HepG2 (cell line): ENCODE data around the gene PRSS12. TPM values are rescaled to one million over a fixed set of nuclear protein-coding genes. Genes with fewer than 3 reads are reported as not detected.

Experiments
- ARNT2 ChIP-seq: sonication (generic); formaldehyde crosslinking; IDR thresholded peaks from 2 replicates; pipeline ENCODE4 v1.8.0; 2022; ENCODE audit warnings: mild to moderate bottlenecking, low read depth, missing genetic modification reagents, moderate library complexity
- FOSL1 ChIP-seq: sonication (generic); formaldehyde crosslinking; IDR thresholded peaks from 2 replicates; pipeline ENCODE4 v1.9.0; 2021; ENCODE audit warnings: missing genetic modification reagents, borderline replicate concordance
- GABPB1 ChIP-seq: IDR thresholded peaks from 2 replicates; pipeline ENCODE4 v1.6.1; 2016; ENCODE audit warnings: mild to moderate bottlenecking, missing genetic modification reagents, moderate library complexity, missing compliant biosample characterization
- GTF2F1 ChIP-seq: fragments of 150-350 bp; IDR thresholded peaks from 2 replicates; pipeline ENCODE4 v1.6.1; 2014; ENCODE audit warnings: low read length
- HINFP ChIP-seq: sonication (generic); formaldehyde crosslinking; IDR thresholded peaks from 2 replicates; pipeline ENCODE4 v1.4.0; 2020; ENCODE audit warnings: low read depth, mild to moderate bottlenecking, missing genetic modification reagents
- HNRNPL ChIP-seq: fragments of 200-400 bp; formaldehyde crosslinking; IDR thresholded peaks from 2 replicates; pipeline ENCODE4 v1.6.1; 2017; ENCODE audit warnings: mild to moderate bottlenecking, low read depth, low read length
- JUNB ChIP-seq: sonication (generic); formaldehyde crosslinking; IDR thresholded peaks from 2 replicates; pipeline ENCODE4 v1.8.0; 2022; ENCODE audit warnings: missing genetic modification reagents, mild to moderate bottlenecking, borderline replicate concordance
- MAF1 ChIP-seq: sonication (generic); formaldehyde crosslinking; IDR thresholded peaks from 2 replicates; pipeline ENCODE4 v1.5.0; 2020; ENCODE audit warnings: missing genetic modification reagents, borderline replicate concordance
- MAZ ChIP-seq, 2 experiments: sonication (generic) in 1 of 2; formaldehyde crosslinking in 1 of 2; IDR thresholded peaks; 2 replicates each; pipeline versions ENCODE4 v1.5.0 to v1.6.1; 2012 to 2020; ENCODE audit warnings: low read depth in 2 of 2, mild to moderate bottlenecking in 2 of 2, borderline replicate concordance in 1 of 2, improper control_type of control experiment in 1 of 2, low read length in 1 of 2, missing genetic modification reagents in 1 of 2, moderate library complexity in 1 of 2
- NFIB ChIP-seq: sonication (generic); formaldehyde crosslinking; IDR thresholded peaks from 2 replicates; pipeline ENCODE4 v1.9.0; 2021; ENCODE audit warnings: missing genetic modification reagents, mild to moderate bottlenecking, borderline replicate concordance
- SMYD3 ChIP-seq: sonication (generic); formaldehyde crosslinking; IDR thresholded peaks from 2 replicates; pipeline ENCODE4 v1.8.1; 2023; ENCODE audit warnings: mild to moderate bottlenecking, missing genetic modification reagents
- TBX2 ChIP-seq: sonication (generic); formaldehyde crosslinking; IDR thresholded peaks from 2 replicates; pipeline ENCODE4 v1.5.0; 2020; ENCODE audit warnings: missing genetic modification reagents, mild to moderate bottlenecking, borderline replicate concordance
- YEATS2 ChIP-seq: sonication (generic); formaldehyde crosslinking; IDR thresholded peaks from 2 replicates; pipeline ENCODE4 v1.4.0; 2020; ENCODE audit warnings: missing genetic modification reagents, borderline replicate concordance
- ZFP37 ChIP-seq: sonication (generic); formaldehyde crosslinking; IDR thresholded peaks from 2 replicates; pipeline ENCODE4 v1.4.0; 2020; ENCODE audit warnings: missing genetic modification reagents, borderline replicate concordance
- ZGPAT ChIP-seq: IDR thresholded peaks from 2 replicates; pipeline ENCODE4 v1.6.1; 2016; ENCODE audit warnings: mild to moderate bottlenecking
- ZMYM3 ChIP-seq: sonication (generic); formaldehyde crosslinking; IDR thresholded peaks from 2 replicates; pipeline ENCODE4 v1.5.1; 2020; ENCODE audit warnings: mild to moderate bottlenecking, missing genetic modification reagents
- ZMYM4 ChIP-seq: sonication (generic); formaldehyde crosslinking; IDR thresholded peaks from 2 replicates; pipeline ENCODE4 v1.8.1; 2023; ENCODE audit warnings: mild to moderate bottlenecking, missing genetic modification reagents
- ZNF331 ChIP-seq: sonication (generic); formaldehyde crosslinking; IDR thresholded peaks from 2 replicates; pipeline ENCODE4 v1.4.0; 2020; ENCODE audit warnings: missing genetic modification reagents
- ZNF598 ChIP-seq: sonication (generic); formaldehyde crosslinking; IDR thresholded peaks from 2 replicates; pipeline ENCODE4 v1.5.1; 2020; ENCODE audit warnings: mild to moderate bottlenecking, missing genetic modification reagents, borderline replicate concordance
- ZNF629 ChIP-seq: sonication (generic); formaldehyde crosslinking; conservative IDR thresholded peaks from 2 replicates; pipeline ENCODE4 v1.5.0; 2020; ENCODE audit warnings: missing genetic modification reagents
- ZNF749 ChIP-seq: sonication (generic); formaldehyde crosslinking; IDR thresholded peaks from 2 replicates; pipeline ENCODE4 v1.8.0; 2022; ENCODE audit warnings: mild to moderate bottlenecking, missing genetic modification reagents, moderate library complexity, borderline replicate concordance
- polyA plus RNA-seq, 8 experiments: library from polyadenylated mRNA; depleted of rRNA in 3 of 8; stranded (reverse) in 7 of 8; unstranded in 1 of 8; fragments of >200 nt; fragmentation: Illumina TruSeq in 4 of 8; extraction: Trizol in 4 of 8; gene quantifications; 2 replicates each; pipeline versions ENCODE4 v1.2.1 to v1.2.3, GENCODE V29; 2011 to 2016; ENCODE audit warnings: low read depth in 4 of 8, missing spikeins in 1 of 8, mixed read lengths in 1 of 8; ENCODE audit not compliant: insufficient read depth in 1 of 8
- total RNA-seq, 5 experiments: library from RNA; depleted of rRNA; stranded (reverse); fragments of >200 nt; fragmentation: Illumina TruSeq; extraction: Trizol; gene quantifications; 2 replicates each; pipeline ENCODE4 v1.2.3, GENCODE V29; 2016; ENCODE audit warnings: low read depth in 1 of 5
- TF ChIP-seq, protein P1 (sequence below): sonication (generic); formaldehyde crosslinking; IDR thresholded peaks from 2 replicates; pipeline ENCODE4 v1.5.0; 2020; ENCODE audit warnings: missing genetic modification reagents
- TF ChIP-seq, protein P2 (sequence below): sonication (generic); formaldehyde crosslinking; IDR thresholded peaks from 2 replicates; pipeline ENCODE4 v1.8.0; 2022; ENCODE audit warnings: missing genetic modification reagents, mild to moderate bottlenecking, borderline replicate concordance

The PRSS12 gene
- total and polyA plus RNA-seq, 2 of the 13 experiments (the other 11 are each of a cell fraction or from before 2014, with no cell fraction given), result 0.02 TPM; not detected in 1

GRCh38 chr4:118352843-118353533, at the start of gene PRSS12 (continued):
- TF ChIP-seq HINFP (CRISPR knock-in tag), result peak; percentile 94
- no peak for TF ChIP-seq FOSL1 (CRISPR knock-in tag)
- no peak for TF ChIP-seq NFIB (CRISPR knock-in tag)
- TF ChIP-seq, protein P1, sequence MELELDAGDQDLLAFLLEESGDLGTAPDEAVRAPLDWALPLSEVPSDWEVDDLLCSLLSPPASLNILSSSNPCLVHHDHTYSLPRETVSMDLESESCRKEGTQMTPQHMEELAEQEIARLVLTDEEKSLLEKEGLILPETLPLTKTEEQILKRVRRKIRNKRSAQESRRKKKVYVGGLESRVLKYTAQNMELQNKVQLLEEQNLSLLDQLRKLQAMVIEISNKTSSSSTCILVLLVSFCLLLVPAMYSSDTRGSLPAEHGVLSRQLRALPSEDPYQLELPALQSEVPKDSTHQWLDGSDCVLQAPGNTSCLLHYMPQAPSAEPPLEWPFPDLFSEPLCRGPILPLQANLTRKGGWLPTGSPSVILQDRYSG (CRISPR knock-in tag), result no peak
- no peak for TF ChIP-seq GTF2F1
- TF ChIP-seq ZNF598, result peak; percentile 75; the same call in 1 of the 2 replicates
- TF ChIP-seq ARNT2 (CRISPR knock-in tag), result peak; percentile 75; the same call in 1 of the 2 replicates
- 0 out of 2 replicates have a peak, but pooled peaks have one; percentile 22 for TF ChIP-seq ZGPAT
- no peak for TF ChIP-seq ZNF629 (CRISPR knock-in tag)
- TF ChIP-seq ZFP37 (CRISPR knock-in tag), result no peak
- no peak for TF ChIP-seq MAZ (IDR thresholded peaks at IDR 0.05; ENCODE audit: borderline replicate concordance, low read depth, low read length)
- no peak for TF ChIP-seq MAZ (CRISPR knock-in tag; IDR thresholded peaks at IDR 0.05; ENCODE audit: low read depth)
- no peak for TF ChIP-seq TBX2 (CRISPR knock-in tag)
- TF ChIP-seq, protein P2, sequence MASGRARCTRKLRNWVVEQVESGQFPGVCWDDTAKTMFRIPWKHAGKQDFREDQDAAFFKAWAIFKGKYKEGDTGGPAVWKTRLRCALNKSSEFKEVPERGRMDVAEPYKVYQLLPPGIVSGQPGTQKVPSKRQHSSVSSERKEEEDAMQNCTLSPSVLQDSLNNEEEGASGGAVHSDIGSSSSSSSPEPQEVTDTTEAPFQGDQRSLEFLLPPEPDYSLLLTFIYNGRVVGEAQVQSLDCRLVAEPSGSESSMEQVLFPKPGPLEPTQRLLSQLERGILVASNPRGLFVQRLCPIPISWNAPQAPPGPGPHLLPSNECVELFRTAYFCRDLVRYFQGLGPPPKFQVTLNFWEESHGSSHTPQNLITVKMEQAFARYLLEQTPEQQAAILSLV, result no peak
- TF ChIP-seq GABPB1, result peak; percentile 81; the same call in 1 of the 2 replicates
- no peak for TF ChIP-seq SMYD3 (CRISPR knock-in tag)
- no peak for TF ChIP-seq JUNB (CRISPR knock-in tag)
- 0 out of 2 replicates have a peak, but pooled peaks have one; percentile 12 for TF ChIP-seq ZNF331
- TF ChIP-seq ZMYM4 (CRISPR knock-in tag), result peak; percentile 60; the same call in 1 of the 2 replicates
- no peak for TF ChIP-seq MAF1 (CRISPR knock-in tag)
- TF ChIP-seq HNRNPL, result 0 out of 2 replicates have a peak, but pooled peaks have one; percentile 62
- no peak for TF ChIP-seq YEATS2 (CRISPR knock-in tag)
- no peak for TF ChIP-seq ZMYM3
- TF ChIP-seq ZNF749 (CRISPR knock-in tag), result no peak
